AG20443 (cell line): Measurements from ENCODE around the gene KMT5C.

Source experiments
- DNase-seq: peaks from one replicate; pipeline ENCODE4 v3.0.0; 2012; ENCODE audit warnings: low spot score, mixed read lengths

The KMT5C gene

GRCh38 chr19:55339105-55339888 is at the start of gene KMT5C:
Gene KMT5C (plus strand): TSS chr19:55339876. CDS start chr19:55341937, 2,061 bp downstream.
- DNase-seq, result peak; percentile 99

GRCh38 chr19:55297267-55297666 is 42.4 kb upstream of the KMT5C start:
- no peak for DNase-seq

- DNase-seq, result no peak
These were observed 39.7 kb upstream of the KMT5C start for GRCh38 chr19:55299991-55300390.

- no peak for DNase-seq
These were observed 38.7 kb upstream of the KMT5C start for GRCh38 chr19:55300886-55301458.

GRCh38 chr19:55301459-55302317 is 38.0 kb upstream of the KMT5C start:
- peak; percentile 100 for DNase-seq

- no peak for DNase-seq
These were observed 37.4 kb upstream of the KMT5C start for GRCh38 chr19:55302318-55302703.

GRCh38 chr19:55303477-55303876 is 36.2 kb upstream of the KMT5C start:
- no peak for DNase-seq

GRCh38 chr19:55304279-55304978 is 35.2 kb upstream of the KMT5C start:
- no peak for DNase-seq

GRCh38 chr19:55304980-55305379 is 34.7 kb upstream of the KMT5C start:
- DNase-seq, result no peak

- DNase-seq, result peak; percentile 58
These were observed 34.2 kb upstream of the KMT5C start for GRCh38 chr19:55305491-55305890.

- DNase-seq, result no peak
These were observed 33.6 kb upstream of the KMT5C start for GRCh38 chr19:55305983-55306562.

- no peak for DNase-seq
These were observed 33.0 kb upstream of the KMT5C start for GRCh38 chr19:55306712-55307111.

- DNase-seq, result no peak
These were observed 31.4 kb upstream of the KMT5C start for GRCh38 chr19:55308281-55308680.

- no peak for DNase-seq
These were observed 30.2 kb upstream of the KMT5C start for GRCh38 chr19:55309448-55309847.

- DNase-seq, result no peak
These were observed 29.2 kb upstream of the KMT5C start for GRCh38 chr19:55310498-55310897.

GRCh38 chr19:55311397-55311796 is 28.3 kb upstream of the KMT5C start:
- no peak for DNase-seq

GRCh38 chr19:55311797-55312196 is 27.9 kb upstream of the KMT5C start:
- DNase-seq, result no peak

GRCh38 chr19:55312621-55313512 is 26.8 kb upstream of the KMT5C start:
- DNase-seq, result no peak

GRCh38 chr19:55314396-55314795 is 25.3 kb upstream of the KMT5C start:
- DNase-seq, result no peak

GRCh38 chr19:55315956-55316525 is 23.6 kb upstream of the KMT5C start:
- DNase-seq, result no peak
